HG03135 (cell line): ENCODE measurements around the gene MIA2.
A peak's percentile ranks its signal among the peaks of the same experiment; 100 is the strongest.

Source experiments
- ATAC-seq: cut with Tn5 transposase; IDR thresholded peaks from one replicate; pipeline ENCODE4 v1.9.1; 2021; ENCODE audit warnings: mild to moderate bottlenecking, moderate library complexity; ENCODE audit not compliant: unreplicated experiment

MIA2 gene

GRCh38 chr14:39381366-39381765 lies 147.7 kb downstream of the MIA2 start:
- no peak for ATAC-seq

- ATAC-seq = no peak
Observed at GRCh38 chr14:39382463-39382862, 148.7 kb downstream of the MIA2 start.

GRCh38 chr14:39383026-39383660 lies 149.4 kb downstream of the MIA2 start:
- peak; percentile 76 for ATAC-seq

GRCh38 chr14:39383741-39384140 lies 150.0 kb downstream of the MIA2 start:
- no peak for ATAC-seq

- ATAC-seq = no peak
Observed at GRCh38 chr14:39384177-39384576, 150.5 kb downstream of the MIA2 start.

- no peak for ATAC-seq
Observed at GRCh38 chr14:39393289-39393688, 159.6 kb downstream of the MIA2 start.

- no peak for ATAC-seq
Observed at GRCh38 chr14:39395555-39396254, 162.0 kb downstream of the MIA2 start.

GRCh38 chr14:39396448-39396847 lies 162.7 kb downstream of the MIA2 start:
- no peak for ATAC-seq

GRCh38 chr14:39398382-39398781 lies 164.7 kb downstream of the MIA2 start:
- ATAC-seq = no peak

GRCh38 chr14:39406560-39406959 lies 172.8 kb downstream of the MIA2 start:
- ATAC-seq = no peak

- ATAC-seq = no peak
Observed at GRCh38 chr14:39416072-39416471, 182.4 kb downstream of the MIA2 start.

- ATAC-seq = no peak
Observed at GRCh38 chr14:39417014-39417413, 183.3 kb downstream of the MIA2 start.

GRCh38 chr14:39419272-39419671 lies 185.6 kb downstream of the MIA2 start:
- no peak for ATAC-seq

- no peak for ATAC-seq
Observed at GRCh38 chr14:39422243-39422642, 188.5 kb downstream of the MIA2 start.

- ATAC-seq = no peak
Observed at GRCh38 chr14:39423793-39424192, 190.1 kb downstream of the MIA2 start.

- ATAC-seq = no peak
Observed at GRCh38 chr14:39425947-39426346, 192.2 kb downstream of the MIA2 start.

- no peak for ATAC-seq
Observed at GRCh38 chr14:39426605-39427004, 192.9 kb downstream of the MIA2 start.

GRCh38 chr14:39428118-39428517 lies 194.4 kb downstream of the MIA2 start:
- ATAC-seq = no peak

GRCh38 chr14:39430762-39431415 lies 197.2 kb downstream of the MIA2 start:
- peak; percentile 0 for ATAC-seq

- ATAC-seq = peak; percentile 23
Observed at GRCh38 chr14:39431416-39432178, 197.9 kb downstream of the MIA2 start.

- ATAC-seq = peak; percentile 86
Observed at GRCh38 chr14:39432179-39432618, 198.5 kb downstream of the MIA2 start, which contains the start of gene FBXO33. Gene FBXO33 (minus strand): TSS chr14:39432433. CDS start chr14:39432162, 271 bp downstream.
